Mammary epithelial cell (primary cell): ENCODE data around the gene LYVE1.

Experiments
- CTCF ChIP-seq, 2 donors: IDR thresholded peaks in 1 of 2; conservative IDR thresholded peaks in 1 of 2; 2 replicates each; pipeline ENCODE4 v1.5.1; 2011 to 2012; ENCODE audit warnings: inconsistent platforms in 2 of 2, low read length in 2 of 2, mild to moderate bottlenecking in 2 of 2, control low read depth in 1 of 2, low read depth in 1 of 2; ENCODE audit not compliant: insufficient read depth in 1 of 2; ENCODE audit errors: extremely low read depth in 1 of 2
- EZH2 ChIP-seq: IDR thresholded peaks from 2 replicates; pipeline ENCODE4 v1.6.1; 2012; ENCODE audit warnings: low read length, inconsistent platforms, borderline replicate concordance

- TF ChIP-seq CTCF (conservative IDR thresholded peaks at IDR 0.05 in 1 of 2, IDR thresholded peaks at IDR 0.05 in 1 of 2; ENCODE audit: extremely low read depth in 1 of 2, insufficient read depth in 1 of 2, low read depth in 1 of 2, low read length in 2 of 2), result no peak
- no peak for TF ChIP-seq EZH2
Measured at GRCh38 chr11:10534316-10534715, 34.1 kb downstream of the LYVE1 start.
